GM19463 (cell line): ENCODE data around the gene KATNB1.
"Not testable (repeated sequence)": the region's sequence is repeated elsewhere in the genome, so short reads cannot be mapped to it uniquely, and the experiment has no call there.

Experiments
- ATAC-seq: cut with Tn5 transposase; IDR thresholded peaks from one replicate; pipeline ENCODE4 v1.9.1; 2021; ENCODE audit warnings: mild to moderate bottlenecking, moderate library complexity; ENCODE audit not compliant: unreplicated experiment

The KATNB1 gene

DNA sequence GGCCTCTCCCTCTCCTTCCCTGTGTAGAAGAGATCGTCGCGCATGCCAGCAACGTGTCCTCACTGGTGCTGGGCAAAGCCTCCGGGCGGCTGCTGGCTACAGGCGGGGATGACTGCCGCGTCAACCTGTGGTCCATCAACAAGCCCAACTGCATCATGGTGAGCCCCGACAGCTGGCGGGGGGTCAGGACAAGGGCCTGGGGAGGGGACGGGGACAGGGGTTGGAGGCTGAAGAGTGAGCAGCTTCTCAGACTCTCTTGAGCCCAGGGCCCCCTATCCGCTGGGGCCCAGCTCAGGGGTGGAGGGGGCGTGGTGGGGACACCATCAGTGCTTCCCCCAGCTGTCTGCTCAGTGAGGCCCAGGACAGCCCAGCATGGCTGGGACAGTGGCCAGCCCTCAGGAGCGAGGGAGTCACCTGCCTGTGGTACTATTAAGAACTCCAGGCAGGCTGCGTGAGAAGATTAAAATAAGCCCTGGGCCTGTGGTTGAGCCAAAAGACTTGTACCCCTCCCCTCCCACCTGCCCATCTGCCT lies 6.2 kb downstream of the KATNB1 start:
- no peak for ATAC-seq

DNA sequence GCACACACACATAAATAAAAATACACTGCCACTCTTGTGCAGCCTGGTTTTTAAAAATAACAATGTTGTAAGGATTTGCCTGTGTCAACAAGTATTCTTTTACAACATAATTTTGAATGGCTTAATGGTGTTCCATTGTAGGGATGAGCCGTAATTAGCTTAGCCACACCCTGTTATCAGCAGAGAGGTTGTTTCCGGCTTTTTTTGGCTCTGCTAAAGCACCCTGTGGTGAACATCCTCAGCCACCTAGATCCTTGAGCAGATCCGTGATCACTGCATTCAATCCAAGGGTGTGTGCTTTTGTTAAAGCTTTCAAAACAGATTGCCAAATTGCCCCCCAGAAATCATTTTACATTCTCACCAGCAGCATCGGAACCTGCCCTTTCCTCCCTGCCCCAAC lies 7.0 kb downstream of the KATNB1 start:
- no peak for ATAC-seq

GRCh38 chr16:57743458-57743857 lies 7.9 kb downstream of the KATNB1 start:
- ATAC-seq: no peak

DNA sequence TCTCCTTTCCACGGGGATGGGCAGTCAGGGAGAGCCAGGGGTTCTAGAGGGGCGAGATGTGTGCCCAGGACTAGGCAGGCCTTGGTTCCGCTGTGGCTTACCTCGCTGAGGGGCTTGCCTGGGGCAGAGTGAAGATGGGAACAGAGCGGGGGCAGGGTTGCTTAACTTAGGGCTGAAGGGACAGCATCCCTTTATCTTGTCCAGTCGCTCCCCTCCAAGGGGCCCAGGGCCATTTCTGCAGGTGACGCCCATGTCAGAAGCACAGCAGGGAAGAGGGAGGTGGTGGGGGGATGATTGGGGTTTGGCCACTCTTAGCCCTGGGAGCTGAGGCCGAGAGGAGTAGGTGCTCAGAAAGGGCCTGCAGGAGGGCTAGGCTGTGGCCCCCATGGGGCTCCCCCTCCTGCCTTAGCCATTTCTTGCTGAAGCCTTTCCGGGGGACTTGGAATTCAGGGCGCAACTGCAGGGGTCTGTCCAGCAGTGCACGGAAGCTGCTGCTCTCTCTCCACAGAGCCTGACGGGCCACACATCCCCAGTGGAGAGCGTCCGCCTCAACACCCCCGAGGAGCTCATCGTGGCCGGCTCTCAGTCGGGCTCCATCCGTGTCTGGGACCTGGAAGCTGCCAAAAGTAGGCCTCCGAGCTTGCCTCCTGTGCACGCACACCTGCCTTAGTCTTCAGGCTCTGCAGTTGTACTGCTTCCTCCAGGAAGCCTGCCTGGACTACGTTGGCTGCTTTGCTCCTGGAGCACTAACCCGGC lies 8.5 kb downstream of the KATNB1 start:
- ATAC-seq: no peak

DNA sequence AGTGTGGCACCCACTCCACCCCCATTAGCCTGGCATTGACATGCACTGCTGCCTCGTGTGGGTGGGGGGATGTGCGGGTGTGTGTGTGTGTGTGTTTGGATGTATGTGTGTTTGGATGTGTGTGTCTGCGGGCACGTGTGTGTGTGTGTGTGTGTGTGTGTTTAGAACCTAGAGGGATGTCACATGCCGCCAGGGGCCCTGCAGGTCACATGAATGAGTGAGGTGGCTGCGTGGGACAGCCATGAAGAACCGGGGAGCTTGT lies 9.0 kb downstream of the KATNB1 start:
- no peak for ATAC-seq

DNA sequence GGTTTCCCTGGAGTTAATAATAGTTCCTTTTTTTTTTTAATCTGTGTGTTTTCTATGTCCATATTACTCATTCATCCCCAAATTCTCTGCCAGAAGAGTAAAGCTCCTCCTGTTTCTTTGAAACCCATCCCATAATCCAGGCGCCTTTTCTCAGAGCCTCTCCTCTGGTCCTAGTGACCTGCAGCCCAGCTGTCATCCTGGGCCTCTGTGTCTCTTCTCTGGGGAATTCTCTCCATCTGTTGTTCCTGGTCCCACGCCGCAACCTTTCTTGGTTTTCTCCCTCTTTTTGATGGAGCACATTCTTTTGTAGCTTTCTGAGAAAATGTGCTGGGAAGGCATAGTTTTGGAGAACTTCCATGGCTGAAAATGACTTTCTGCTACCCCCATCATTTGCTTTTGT lies 10.2 kb downstream of the KATNB1 start:
- no peak for ATAC-seq

GRCh38 chr16:57746316-57746715 lies 10.7 kb downstream of the KATNB1 start:
- ATAC-seq: not testable (repeated sequence)

- no peak for ATAC-seq
These were observed 11.5 kb downstream of the KATNB1 start for GRCh38 chr16:57747091-57747490.

DNA sequence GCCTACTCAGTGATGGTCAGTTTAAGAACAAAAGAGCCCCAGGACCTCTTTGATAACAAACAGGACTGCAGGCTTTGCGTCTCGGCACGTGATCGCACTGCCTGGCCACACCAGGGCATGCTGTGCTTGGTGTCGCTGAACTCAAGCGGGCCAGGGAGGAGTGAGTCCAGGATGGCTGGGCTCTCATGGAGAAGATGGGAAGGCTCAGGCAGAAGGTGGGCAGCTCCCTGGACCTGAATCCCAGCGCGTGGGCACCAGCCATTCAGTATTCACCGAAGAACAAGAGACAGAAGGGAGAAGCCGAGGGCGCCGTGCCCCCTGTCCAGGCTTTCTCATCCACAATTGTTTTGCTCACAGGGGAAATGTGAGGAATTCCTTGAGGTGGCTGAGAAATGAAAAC lies 11.9 kb downstream of the KATNB1 start:
- ATAC-seq: no peak

GRCh38 chr16:57747996-57748395 lies 12.4 kb downstream of the KATNB1 start:
- ATAC-seq: no peak

- ATAC-seq: no peak
These were observed 13.0 kb downstream of the KATNB1 start for GRCh38 chr16:57748596-57748995.

DNA sequence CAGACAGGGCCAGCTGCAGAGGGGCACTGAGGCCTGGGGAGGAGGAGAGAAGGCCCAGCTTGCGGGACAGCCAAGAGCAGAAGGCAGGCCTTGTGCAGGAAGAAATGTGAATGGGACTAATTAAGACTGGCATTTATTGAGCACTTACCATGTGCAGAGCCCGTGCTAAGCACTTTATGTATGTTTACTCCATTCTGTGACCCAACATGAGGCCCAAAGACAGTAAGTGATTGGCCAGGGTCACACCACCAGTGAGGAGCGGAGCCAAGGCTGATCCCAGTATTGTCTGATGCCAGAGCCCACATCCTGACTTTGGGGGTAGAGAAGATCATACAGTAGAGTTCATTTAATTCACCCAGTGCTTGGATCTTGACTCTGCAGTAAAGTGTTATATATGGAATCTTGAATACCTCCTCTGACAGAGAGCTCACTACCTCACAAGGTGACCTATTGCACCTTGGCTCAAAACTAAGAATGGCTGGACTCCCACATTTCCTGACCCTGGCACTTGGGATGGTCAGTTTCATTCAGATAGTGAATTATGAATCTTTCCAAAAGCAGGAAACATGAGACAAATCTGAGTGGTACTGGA lies 13.6 kb downstream of the KATNB1 start:
- no peak for ATAC-seq

DNA sequence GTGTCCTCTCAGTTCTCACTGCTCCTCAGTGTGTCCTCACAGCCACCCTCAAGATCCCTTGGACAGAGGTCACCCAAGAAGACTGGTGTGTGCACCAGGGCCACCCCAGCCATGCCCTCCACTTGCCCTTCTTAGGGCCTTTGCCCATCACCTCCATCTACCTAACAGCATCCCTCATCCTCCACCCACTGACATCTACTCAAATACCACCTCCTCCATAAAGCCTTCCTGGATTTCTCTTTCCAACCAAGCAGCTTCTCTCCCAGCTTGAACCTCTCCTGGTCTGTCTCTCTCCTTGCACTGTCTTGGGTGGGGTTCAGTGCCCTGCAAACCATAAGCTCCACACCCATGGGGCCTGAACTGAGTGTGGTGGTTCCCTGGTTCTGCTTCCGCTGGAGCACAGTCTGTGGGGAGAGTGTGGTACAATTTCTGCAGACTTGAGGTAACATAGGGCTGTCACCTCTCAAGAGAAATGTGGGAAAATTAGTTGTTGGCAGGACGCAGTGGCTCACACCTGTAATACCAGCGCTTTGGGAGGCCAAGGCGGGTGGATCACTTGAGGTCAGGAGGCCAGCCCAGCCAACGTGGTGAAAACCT lies 14.4 kb downstream of the KATNB1 start:
- no peak for ATAC-seq

DNA sequence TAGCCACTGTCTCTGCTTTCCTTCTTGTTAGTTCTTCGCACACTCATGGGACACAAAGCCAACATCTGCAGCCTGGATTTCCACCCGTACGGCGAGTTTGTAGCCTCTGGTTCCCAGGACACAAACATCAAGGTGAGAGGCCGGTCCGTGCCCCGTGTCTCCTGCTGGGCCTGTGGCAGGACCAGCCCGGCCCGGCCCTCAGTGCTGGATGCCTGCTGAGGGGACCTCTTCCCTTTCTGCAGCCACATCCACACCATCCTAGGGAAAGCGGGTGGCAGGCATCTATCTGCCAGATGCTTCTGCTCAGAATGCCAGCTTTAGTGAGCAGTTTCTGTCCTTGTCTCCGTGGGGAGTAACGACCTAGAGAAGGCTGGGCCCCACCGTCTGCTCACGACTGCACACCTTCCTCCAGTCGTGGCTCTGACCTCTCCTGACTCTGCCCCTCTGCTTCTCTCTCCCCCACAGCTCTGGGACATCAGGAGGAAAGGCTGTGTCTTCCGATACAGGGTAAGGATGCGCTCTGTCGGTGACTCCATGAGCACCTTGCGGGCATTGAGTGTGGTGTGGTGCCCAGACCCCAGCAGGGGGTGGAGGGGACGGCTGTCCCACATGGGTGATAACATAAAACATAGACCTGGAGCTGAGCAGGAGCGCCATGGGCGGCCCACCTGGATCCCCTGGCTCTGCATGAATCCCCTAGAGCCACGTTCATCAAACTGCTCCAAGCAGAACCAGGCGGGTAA lies 15.4 kb downstream of the KATNB1 start:
- ATAC-seq: no peak

DNA sequence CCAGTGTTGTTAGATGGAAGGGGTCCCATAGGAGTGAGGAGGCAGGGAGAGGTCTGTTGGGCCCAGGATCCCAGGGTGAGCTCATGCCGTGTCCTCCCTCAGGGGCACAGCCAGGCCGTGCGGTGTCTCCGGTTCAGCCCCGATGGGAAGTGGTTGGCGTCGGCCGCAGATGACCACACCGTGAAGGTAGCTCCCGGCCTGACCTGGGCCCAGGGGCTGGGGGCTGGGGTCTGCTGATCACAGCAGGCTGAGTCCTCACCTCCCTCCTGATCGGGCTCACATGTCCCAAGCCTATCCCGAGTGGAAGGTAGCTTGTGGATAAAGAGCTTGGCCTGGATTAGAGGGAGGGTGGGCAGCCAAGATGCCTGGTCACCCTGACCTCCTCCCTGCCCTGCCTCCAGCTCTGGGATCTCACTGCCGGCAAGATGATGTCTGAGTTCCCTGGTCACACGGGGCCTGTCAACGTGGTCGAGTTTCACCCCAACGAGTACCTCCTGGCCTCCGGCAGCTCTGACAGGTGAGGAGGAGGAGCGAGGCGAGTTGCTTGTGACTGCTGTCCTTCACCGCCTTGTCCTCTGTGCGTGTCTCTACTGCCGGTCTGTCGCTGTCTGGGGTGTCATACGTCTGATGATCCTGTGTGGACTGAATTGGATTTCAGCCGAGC lies 16.1 kb downstream of the KATNB1 start:
- ATAC-seq: no peak

DNA sequence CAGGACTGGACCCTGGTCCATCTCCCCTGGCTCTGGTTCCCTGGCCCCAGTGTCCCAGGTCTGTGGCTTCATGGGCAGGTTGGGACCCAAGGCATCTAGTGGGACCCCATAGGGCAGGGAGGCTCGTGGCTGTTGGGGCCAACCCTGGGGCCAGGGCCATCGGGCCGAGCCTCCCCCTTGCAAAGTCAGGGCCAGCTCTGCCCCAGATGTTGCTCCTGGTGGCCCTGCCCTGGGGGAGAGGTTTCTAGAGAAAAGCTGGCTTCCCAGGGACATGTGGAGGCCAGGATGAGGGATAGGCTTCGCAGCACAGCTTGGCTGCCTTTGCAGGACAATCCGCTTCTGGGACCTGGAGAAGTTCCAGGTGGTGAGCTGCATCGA lies 16.6 kb downstream of the KATNB1 start:
- no peak for ATAC-seq

- ATAC-seq: no peak
These were observed 17.2 kb downstream of the KATNB1 start for GRCh38 chr16:57752581-57753447.

DNA sequence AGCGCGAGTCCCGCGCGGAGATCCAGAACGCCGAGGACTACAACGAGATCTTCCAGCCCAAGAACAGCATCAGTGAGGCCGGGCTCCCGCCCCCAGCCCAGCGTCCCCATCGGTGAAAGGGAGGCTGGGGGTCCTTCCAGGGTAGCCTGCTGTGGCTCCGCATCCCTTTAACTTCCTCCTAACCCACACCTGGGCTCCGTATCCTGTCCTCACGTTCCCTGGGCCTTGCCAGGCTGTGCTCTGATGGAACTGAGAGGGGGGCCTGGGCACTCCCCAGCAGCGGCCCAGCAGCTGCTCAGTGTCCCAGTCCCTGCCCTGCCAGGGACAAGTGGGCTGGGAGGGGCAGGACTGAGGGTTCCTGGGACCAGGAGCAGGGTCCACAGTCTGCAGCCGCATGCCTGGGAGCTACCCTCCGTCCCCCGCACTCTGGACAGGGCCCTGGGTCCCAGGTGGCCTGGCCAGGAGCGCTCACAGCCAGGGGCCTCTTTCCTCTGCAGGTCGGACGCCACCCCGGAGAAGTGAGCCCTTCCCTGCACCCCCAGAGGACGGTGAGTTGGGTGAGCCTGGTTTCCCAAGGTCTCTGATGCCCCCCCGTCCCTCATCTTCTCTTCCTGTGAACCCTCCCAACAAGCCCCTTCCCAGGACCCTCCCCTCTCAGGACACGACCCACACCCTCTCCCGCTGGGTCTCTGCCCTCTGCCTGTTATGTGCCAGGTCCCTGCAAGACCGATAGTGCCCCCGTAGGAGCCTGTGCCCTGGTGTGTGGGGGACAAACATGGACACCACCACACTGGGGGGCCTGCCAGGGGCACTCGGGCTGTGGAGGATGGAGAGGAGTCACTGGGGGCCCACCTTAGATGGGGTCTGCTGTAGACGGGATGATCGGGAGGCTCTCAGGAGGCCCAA lies 18.1 kb downstream of the KATNB1 start:
- ATAC-seq: no peak

DNA sequence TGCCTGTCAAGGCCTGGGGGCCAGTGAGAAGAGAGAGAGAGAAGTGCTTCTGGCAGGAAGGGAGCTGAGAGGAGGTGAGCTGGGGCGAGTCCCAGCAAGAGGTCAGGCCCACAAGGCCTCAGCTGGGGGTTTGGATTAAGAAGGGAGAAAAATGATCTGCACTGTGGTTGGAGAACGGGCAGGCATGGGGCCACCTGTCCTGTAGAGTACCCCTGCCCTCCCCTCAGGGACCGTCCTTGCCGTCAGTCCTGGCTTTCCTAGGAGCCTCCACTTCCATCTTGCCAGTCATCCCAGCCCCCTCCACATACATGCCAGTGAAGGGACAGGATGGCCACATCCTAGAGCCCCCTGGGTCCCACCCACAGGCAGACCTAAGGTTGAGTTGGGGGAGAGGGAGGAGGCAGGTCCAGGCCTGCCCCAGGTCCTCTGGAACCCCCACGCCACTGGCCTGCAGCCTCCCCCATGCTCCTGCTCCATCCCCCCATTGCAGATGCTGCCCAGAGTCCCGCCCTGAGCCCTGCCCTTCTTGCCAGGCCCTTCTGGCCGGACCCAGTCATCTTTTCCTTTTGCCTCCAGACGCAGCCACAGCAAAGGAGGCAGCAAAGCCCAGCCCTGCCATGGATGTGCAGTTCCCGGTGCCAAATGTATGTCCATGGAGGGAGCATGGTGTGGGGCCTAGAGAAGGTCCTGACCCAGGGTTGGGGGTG lies 18.9 kb downstream of the KATNB1 start:
- no peak for ATAC-seq
